Globus pallidus (tissue), 1 donor: ENCODE data around the gene MLH1.
"Not testable (repeated sequence)": the region's sequence is repeated elsewhere in the genome, so short reads cannot be mapped to it uniquely, and the experiment has no call there.

Source experiments
- DNase-seq: peaks from one replicate; pipeline ENCODE4 v3.0.0-alpha.2; 2015; ENCODE audit warnings: low spot score

The MLH1 gene

GRCh38 chr3:37039161-37039846 lies 46.0 kb downstream of the MLH1 start:
- DNase-seq = no peak

- no peak for DNase-seq
Measured at GRCh38 chr3:37040231-37040630, 46.9 kb downstream of the MLH1 start.

- no peak for DNase-seq
Measured at GRCh38 chr3:37041546-37042195, 48.4 kb downstream of the MLH1 start.

- DNase-seq = not testable (repeated sequence)
Measured at GRCh38 chr3:37042712-37043111, 49.4 kb downstream of the MLH1 start.

GRCh38 chr3:37050282-37050681 lies 57.0 kb downstream of the MLH1 start:
- DNase-seq = peak; percentile 29

- DNase-seq = no peak
Measured at GRCh38 chr3:37052860-37053259, 59.5 kb downstream of the MLH1 start.

GRCh38 chr3:37053337-37053736 lies 60.0 kb downstream of the MLH1 start:
- peak; percentile 23 for DNase-seq

- no peak for DNase-seq
Measured at GRCh38 chr3:37053753-37054152, 60.4 kb downstream of the MLH1 start.

GRCh38 chr3:37054370-37054769 lies 61.1 kb downstream of the MLH1 start:
- peak; percentile 7 for DNase-seq

GRCh38 chr3:37055077-37055476 lies 61.8 kb downstream of the MLH1 start:
- DNase-seq = not testable (repeated sequence)

GRCh38 chr3:37056826-37057225 lies 63.5 kb downstream of the MLH1 start:
- DNase-seq = no peak

GRCh38 chr3:37058117-37058516 lies 64.8 kb downstream of the MLH1 start:
- no peak for DNase-seq

GRCh38 chr3:37064747-37065146 lies 71.4 kb downstream of the MLH1 start:
- DNase-seq = no peak

- DNase-seq = no peak
Measured at GRCh38 chr3:37067577-37067976, 74.3 kb downstream of the MLH1 start.

GRCh38 chr3:37068031-37068430 lies 74.7 kb downstream of the MLH1 start:
- no peak for DNase-seq

- no peak for DNase-seq
Measured at GRCh38 chr3:37071921-37072320, 78.6 kb downstream of the MLH1 start.

GRCh38 chr3:37072892-37073291 lies 79.6 kb downstream of the MLH1 start:
- no peak for DNase-seq

GRCh38 chr3:37074178-37074577 lies 80.9 kb downstream of the MLH1 start:
- no peak for DNase-seq

GRCh38 chr3:37075955-37076354 lies 82.6 kb downstream of the MLH1 start:
- no peak for DNase-seq

GRCh38 chr3:37082317-37082716 lies 89.0 kb downstream of the MLH1 start:
- no peak for DNase-seq

GRCh38 chr3:37086918-37087317 lies 93.6 kb downstream of the MLH1 start:
- no peak for DNase-seq

- no peak for DNase-seq
Measured at GRCh38 chr3:37087870-37088269, 94.6 kb downstream of the MLH1 start.

GRCh38 chr3:37092484-37092883 lies 99.2 kb downstream of the MLH1 start:
- DNase-seq = no peak

GRCh38 chr3:37093481-37093880 lies 100.2 kb downstream of the MLH1 start:
- DNase-seq = no peak
